Suprapubic skin (tissue), 3 donors: ENCODE data around the gene C17orf58.

Experiments
- EP300 ChIP-seq: sonication (generic); formaldehyde crosslinking; IDR thresholded peaks from one replicate; pipeline ENCODE4 v1.6.1; 2017; ENCODE audit warnings: antibody characterized with exemption
- POLR2A ChIP-seq, 2 donors: fragments of 450-650 bp; IDR thresholded peaks; one replicate each; pipeline ENCODE4 v1.6.1; 2017; ENCODE audit warnings: antibody characterized with exemption in 2 of 2, mild to moderate bottlenecking in 2 of 2, moderate library complexity in 2 of 2
- TF ChIP-seq, protein P1 (sequence below), 2 donors: fragments of 200-600 bp in 1 of 2; fragments of 450-650 bp in 1 of 2; sonication (generic) in 1 of 2; IDR thresholded peaks; one replicate each; pipeline ENCODE4 v1.5.1; 2016 to 2019; ENCODE audit warnings: antibody characterized with exemption in 2 of 2, mild to moderate bottlenecking in 1 of 2, moderate library complexity in 1 of 2

DNA sequence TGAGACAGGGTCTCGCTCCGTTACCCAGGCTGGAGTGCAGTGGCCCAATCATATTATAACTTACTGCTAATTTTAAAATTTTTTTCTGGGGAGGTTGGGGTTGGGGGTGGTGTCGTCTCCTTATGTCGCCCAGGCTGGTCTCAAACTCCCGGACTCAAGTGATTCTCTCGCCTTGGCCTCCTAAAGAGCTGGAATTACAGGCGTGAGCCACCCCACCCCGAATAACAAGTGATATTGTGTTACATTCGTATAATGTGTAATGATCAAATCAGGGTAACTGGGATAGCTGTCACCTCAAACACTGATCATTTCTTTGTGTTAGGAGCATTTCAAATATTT is 23.0 kb upstream of the C17orf58 start:
- TF ChIP-seq, protein P1, sequence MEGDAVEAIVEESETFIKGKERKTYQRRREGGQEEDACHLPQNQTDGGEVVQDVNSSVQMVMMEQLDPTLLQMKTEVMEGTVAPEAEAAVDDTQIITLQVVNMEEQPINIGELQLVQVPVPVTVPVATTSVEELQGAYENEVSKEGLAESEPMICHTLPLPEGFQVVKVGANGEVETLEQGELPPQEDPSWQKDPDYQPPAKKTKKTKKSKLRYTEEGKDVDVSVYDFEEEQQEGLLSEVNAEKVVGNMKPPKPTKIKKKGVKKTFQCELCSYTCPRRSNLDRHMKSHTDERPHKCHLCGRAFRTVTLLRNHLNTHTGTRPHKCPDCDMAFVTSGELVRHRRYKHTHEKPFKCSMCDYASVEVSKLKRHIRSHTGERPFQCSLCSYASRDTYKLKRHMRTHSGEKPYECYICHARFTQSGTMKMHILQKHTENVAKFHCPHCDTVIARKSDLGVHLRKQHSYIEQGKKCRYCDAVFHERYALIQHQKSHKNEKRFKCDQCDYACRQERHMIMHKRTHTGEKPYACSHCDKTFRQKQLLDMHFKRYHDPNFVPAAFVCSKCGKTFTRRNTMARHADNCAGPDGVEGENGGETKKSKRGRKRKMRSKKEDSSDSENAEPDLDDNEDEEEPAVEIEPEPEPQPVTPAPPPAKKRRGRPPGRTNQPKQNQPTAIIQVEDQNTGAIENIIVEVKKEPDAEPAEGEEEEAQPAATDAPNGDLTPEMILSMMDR (IDR thresholded peaks at IDR 0.05): no peak
- TF ChIP-seq EP300 (no peak), POLR2A (IDR thresholded peaks at IDR 0.05) (no peak)
